Kidney (tissue), 14 donors: ENCODE results near the gene PKNOX2. TPM values are rescaled to one million over a fixed set of nuclear protein-coding genes. Genes with fewer than 3 reads are reported as not detected.

Source experiments
- DNase-seq, 5 donors: peaks; one replicate each; pipeline ENCODE4 v3.0.0-alpha.2; 2013 to 2020
- FAIRE-seq: peaks from 2 replicates; lab custom pipeline; 2012; peaks lifted over from hg19 to GRCh38; lab: Jason Lieb, UNC
- H3K27ac ChIP-seq, 2 donors: one replicate each; pipeline ENCODE4 v1.7.0; 2013; ENCODE audit warnings: low read depth in 2 of 2, low read length in 2 of 2, inconsistent platforms in 1 of 2
- H3K27me3 ChIP-seq: one replicate; pipeline ENCODE4 v1.7.1; 2013; ENCODE audit warnings: low read length, inconsistent platforms; ENCODE audit not compliant: control insufficient read depth, insufficient read depth
- H3K36me3 ChIP-seq, 3 donors: one replicate each; pipeline versions ENCODE4 v1.7.0 to v1.7.1; 2013; ENCODE audit warnings: low read length in 3 of 3, control low read depth in 1 of 3, inconsistent platforms in 1 of 3; ENCODE audit not compliant: insufficient read depth in 3 of 3, control insufficient read depth in 2 of 3
- H3K4me1 ChIP-seq, 3 donors: one replicate each; pipeline versions ENCODE4 v1.7.0 to v1.7.1; 2013; ENCODE audit warnings: low read length in 3 of 3, inconsistent platforms in 1 of 3, low read depth in 1 of 3; ENCODE audit not compliant: control insufficient read depth in 2 of 3, insufficient read depth in 2 of 3
- H3K4me3 ChIP-seq, 3 donors: one replicate each; pipeline versions ENCODE4 v1.7.0 to v1.8.1; 2013; ENCODE audit warnings: low read length in 3 of 3, control low read depth in 1 of 3, inconsistent platforms in 1 of 3
- H3K9ac ChIP-seq, 3 donors: one replicate each; pipeline versions ENCODE4 v1.7.0 to v1.7.1; 2013; ENCODE audit warnings: low read length in 3 of 3, control low read depth in 1 of 3, inconsistent platforms in 1 of 3
- H3K9me3 ChIP-seq, 3 donors: one replicate each; pipeline versions ENCODE4 v1.7.0 to v1.7.1; 2013; ENCODE audit warnings: low read length in 3 of 3, control low read depth in 1 of 3, inconsistent platforms in 1 of 3; ENCODE audit not compliant: control insufficient read depth in 2 of 3, insufficient read depth in 1 of 3
- CTCF ChIP-seq: IDR thresholded peaks from 3 replicates; pipeline ENCODE4 v1.5.1; 2012; ENCODE audit warnings: mild to moderate bottlenecking, moderate library complexity, borderline replicate concordance; ENCODE audit not compliant: insufficient read depth; ENCODE audit errors: extremely low read depth
- intact Hi-C: fragments of 100-400 bp; cut with DNase I; formaldehyde crosslinking; loops from one replicate; pipeline ENCODE4 v1.11.1; 2022
- polyA plus RNA-seq: library from polyadenylated mRNA; stranded (reverse); fragments of 350-450 nt; fragmentation: Illumina TruSeq; extraction: RNeasy Lipid Tissue Mini Kit (QIAGEN cat#74804); gene quantifications from one replicate; pipeline ENCODE4 v1.2.3, GENCODE V29; 2014; ENCODE audit warnings: low read depth, low replicate concordance; ENCODE audit not compliant: insufficient read depth
- total RNA-seq: library from RNA; stranded (reverse); fragmentation: NEBNext Ultra II Directional; extraction: Animal tissue kit (Norgen Biotek cat#: 25700); gene quantifications from one replicate; pipeline ENCODE4 v1.2.1, GENCODE V29; 2021
- donor health status: control.
- donor health status: control.
- donor health status: control.
- donor health status: control.
- donor health status: control.
- donor health status: DM: yes; HTN: yes; CAD: no.
- donor health status: Normal renal cell carcinoma (clear cell type).

The PKNOX2 gene
- total and polyA plus RNA-seq, 2 donors from 2014 or later, result 1.5 to 6.0 TPM

- Histone ChIP-seq H3K4me3 (no peak overlapping the region), H3K27ac (no peak overlapping the region), H3K9me3 (no peaks in the 10 kb centered on the region), H3K4me1 (peaks cover 0 to 5% (median 3%) of the 10 kb centered on the region in 3 donors), H3K9ac (no peak overlapping the region), H3K36me3 (no peaks in the 10 kb centered on the region), H3K27me3 (no peaks in the 10 kb centered on the region)
- DNase-seq (peak in 1 of 5 donors; percentile 26), FAIRE-seq (no peak)
- no peak for TF ChIP-seq CTCF
- intact Hi-C loops, result no loop called here
These were observed 127.5 kb downstream of the PKNOX2 start for GRCh38 chr11:125292100-125292499.

GRCh38 chr11:125293596-125293995 lies 129.0 kb downstream of the PKNOX2 start:
- Histone ChIP-seq H3K27ac (no peak overlapping the region), H3K9ac (no peak overlapping the region), H3K27me3 (no peaks in the 10 kb centered on the region), H3K9me3 (no peaks in the 10 kb centered on the region), H3K4me1 (no peaks in the 10 kb centered on the region), H3K4me3 (no peak overlapping the region), H3K36me3 (no peaks in the 10 kb centered on the region)
- intact Hi-C loops, result no loop called here
- FAIRE-seq (no peak), DNase-seq (no peak)
- no peak for TF ChIP-seq CTCF

GRCh38 chr11:125295931-125296330 lies 131.4 kb downstream of the PKNOX2 start:
- intact Hi-C loops, result no loop called here
- H3K27ac ChIP-seq, result no peak overlapping the region
- no peaks in the 10 kb centered on the region for H3K27me3 ChIP-seq
- H3K4me1 ChIP-seq, result no peaks in the 10 kb centered on the region
- no peaks in the 10 kb centered on the region for H3K9me3 ChIP-seq
- FAIRE-seq, result no peak
- no peak overlapping the region for H3K9ac ChIP-seq
- peak in 1 of 5 donors; percentile 49 for DNase-seq
- no peaks in the 10 kb centered on the region for H3K36me3 ChIP-seq
- no peak overlapping the region for H3K4me3 ChIP-seq
- no peak for TF ChIP-seq CTCF

GRCh38 chr11:125297346-125297915 lies 132.9 kb downstream of the PKNOX2 start:
- TF ChIP-seq CTCF, result no peak
- no peak for FAIRE-seq

More at GRCh38 chr11:125297346-125297915, 132.9 kb downstream of the PKNOX2 start:
- Histone ChIP-seq H3K36me3 (no peaks in the 10 kb centered on the region), H3K4me1 (no peaks in the 10 kb centered on the region), H3K9ac (no peak overlapping the region), H3K27ac (no peak overlapping the region), H3K4me3 (no peak overlapping the region), H3K27me3 (no peaks in the 10 kb centered on the region), H3K9me3 (no peaks in the 10 kb centered on the region)
- intact Hi-C loops, result no loop called here
- DNase-seq, result no peak
